Keratinocyte (primary cell): ENCODE results near the gene FAM221B. TPM values are rescaled to one million over a fixed set of nuclear protein-coding genes. Genes with fewer than 3 reads are reported as not detected.
A peak's percentile ranks its signal among the peaks of the same experiment; 100 is the strongest.

ENCODE experiments used
- DNase-seq: peaks from one replicate; pipeline ENCODE4 v3.0.0-alpha.2; 2011; ENCODE audit warnings: low read depth, missing footprints, low spot score
- FAIRE-seq: peaks from 2 replicates; lab custom pipeline; 2011; peaks lifted over from hg19 to GRCh38; lab: Jason Lieb, UNC
- H2AFZ ChIP-seq: 2 replicates; pipeline ENCODE4 v1.6.0; 2012; ENCODE audit warnings: low read length, control low read depth, inconsistent platforms; ENCODE audit not compliant: control insufficient read depth
- H3K27ac ChIP-seq: 2 replicates; pipeline ENCODE4 v1.5.1; 2011; ENCODE audit warnings: low read length; ENCODE audit not compliant: control insufficient read depth, insufficient read depth
- H3K27me3 ChIP-seq: 3 replicates; pipeline ENCODE4 v1.6.0; 2011; ENCODE audit warnings: low read length; ENCODE audit not compliant: control insufficient read depth, insufficient read depth; ENCODE audit errors: extremely low read depth
- H3K36me3 ChIP-seq, 2 experiments: 2 replicates in 1 of 2; 3 replicates in 1 of 2; pipeline ENCODE4 v1.5.1; 2011; ENCODE audit warnings: low read length in 2 of 2, mild to moderate bottlenecking in 1 of 2; ENCODE audit not compliant: control insufficient read depth in 2 of 2, insufficient read depth in 2 of 2; ENCODE audit errors: extremely low read depth in 1 of 2
- H3K4me1 ChIP-seq: 3 replicates; pipeline ENCODE4 v1.5.1; 2011; ENCODE audit warnings: low read length; ENCODE audit not compliant: control insufficient read depth, insufficient read depth; ENCODE audit errors: extremely low read depth
- H3K4me2 ChIP-seq: 3 replicates; pipeline ENCODE4 v1.6.0; 2011; ENCODE audit warnings: low read depth, low read length; ENCODE audit not compliant: control insufficient read depth, insufficient read depth; ENCODE audit errors: extremely low read depth
- H3K4me3 ChIP-seq, 3 experiments: fragments of 200-600 bp in 1 of 3; sonication (generic) in 1 of 3; 2 replicates in 2 of 3; 3 replicates in 1 of 3; pipeline ENCODE4 v1.5.1; 2011 to 2016; ENCODE audit warnings: low read length in 3 of 3, mild to moderate bottlenecking in 3 of 3, control low read depth in 2 of 3, inconsistent platforms in 1 of 3, low read depth in 1 of 3, mixed read lengths in 1 of 3, mixed run types in 1 of 3, moderate library complexity in 1 of 3; ENCODE audit not compliant: control insufficient read depth in 2 of 3, insufficient read depth in 2 of 3; ENCODE audit errors: extremely low read depth in 1 of 3
- H3K79me2 ChIP-seq: 2 replicates; pipeline ENCODE4 v1.6.0; 2012; ENCODE audit warnings: low read length; ENCODE audit not compliant: control insufficient read depth, insufficient read depth
- H3K9ac ChIP-seq: 3 replicates; pipeline ENCODE4 v1.6.0; 2011; ENCODE audit warnings: low read length; ENCODE audit not compliant: control insufficient read depth, insufficient read depth; ENCODE audit errors: extremely low read depth
- H3K9me1 ChIP-seq: 3 replicates; pipeline ENCODE4 v1.6.0; 2011; ENCODE audit warnings: low read length; ENCODE audit not compliant: control insufficient read depth, insufficient read depth; ENCODE audit errors: extremely low read depth
- H3K9me3 ChIP-seq: 2 replicates; pipeline ENCODE4 v1.5.1; 2012; ENCODE audit warnings: low read depth, low read length; ENCODE audit not compliant: control insufficient read depth
- H4K20me1 ChIP-seq: 3 replicates; pipeline ENCODE4 v1.6.0; 2011; ENCODE audit warnings: low read length; ENCODE audit not compliant: control insufficient read depth, insufficient read depth; ENCODE audit errors: extremely low read depth
- CTCF ChIP-seq, 3 experiments: IDR thresholded peaks in 1 of 3; conservative IDR thresholded peaks in 1 of 3; optimal IDR thresholded peaks in 1 of 3; 2 replicates in 2 of 3; 3 replicates in 1 of 3; pipeline versions ENCODE3 to v1.5.1; 2011; ENCODE audit warnings: low read length in 3 of 3, mild to moderate bottlenecking in 3 of 3, moderate library complexity in 2 of 3, control low read depth in 1 of 3, inconsistent platforms in 1 of 3; ENCODE audit not compliant: insufficient read depth in 2 of 3; ENCODE audit errors: extremely low read depth in 1 of 3
- EZH2 ChIP-seq: IDR thresholded peaks from one replicate; pipeline ENCODE4 v1.6.1; 2012; ENCODE audit warnings: inconsistent platforms, mild to moderate bottlenecking, low read length, moderate library complexity
- dilution Hi-C: fragments of 300-500 bp; cut with MboI; formaldehyde crosslinking; loops from one replicate; pipeline ENCODE4 v1.7.0; 2020; ENCODE audit warnings: low sequenced_read_pairs; ENCODE audit not compliant: extremely low pct_ligation_motif_present
- polyA plus RNA-seq, 5 experiments: library from polyadenylated mRNA; depleted of rRNA in 3 of 5; stranded (reverse) in 3 of 5; stranded (forward) in 1 of 5; unstranded in 1 of 5; fragments of >200 nt; gene quantifications; 1 replicate in 1 of 5; 2 replicates in 3 of 5; 3 replicates in 1 of 5; pipeline versions ENCODE4 v1.2.1 to v1.2.3, GENCODE V29; 2011 to 2012; ENCODE audit warnings: missing spikeins in 2 of 5, low read depth in 1 of 5, low replicate concordance in 1 of 5

Gene FAM221B
- polyA plus RNA-seq, 1 donor (not counting 4 experiments of a cell fraction or from before 2014, with no cell fraction given): not detected

GRCh38 chr9:35814106-35814840, 14.3 kb downstream of the FAM221B start:
- no peak for DNase-seq
- H3K36me3 ChIP-seq: no peaks in the 10 kb centered on the region
- dilution Hi-C loops: no loop called here
- H3K27ac ChIP-seq: peak overlapping the region; percentile 75
- H2AFZ ChIP-seq: peak overlapping the region; percentile 75
- no peaks in the 10 kb centered on the region for H3K79me2 ChIP-seq
- no peaks in the 10 kb centered on the region for H3K27me3 ChIP-seq
- no peaks in the 10 kb centered on the region for H3K9me1 ChIP-seq
- peak overlapping the region; percentile 82 for H3K9ac ChIP-seq
- peaks cover 18% of the 10 kb centered on the region for H3K4me1 ChIP-seq
- TF ChIP-seq CTCF (optimal IDR thresholded peaks at IDR 0.05 in 1 of 3, IDR thresholded peaks at IDR 0.05 in 1 of 3, conservative IDR thresholded peaks at IDR 0.05 in 1 of 3; ENCODE audit: extremely low read depth in 1 of 3, insufficient read depth in 2 of 3, low read length in 3 of 3): peak; percentile 27 to 48 (median 35)
- no peak for TF ChIP-seq EZH2
- peak overlapping the region; percentile 73 to 76 (median 76) for H3K4me3 ChIP-seq
- H4K20me1 ChIP-seq: no peaks in the 10 kb centered on the region
- FAIRE-seq: no peak
- peak overlapping the region; percentile 85 for H3K4me2 ChIP-seq
- H3K9me3 ChIP-seq: no peaks in the 10 kb centered on the region

GRCh38 chr9:35813434-35814105, 15.0 kb downstream of the FAM221B start:
- Histone ChIP-seq H2AFZ (no peak overlapping the region), H3K4me2 (peak overlapping the region; percentile 85), H3K27me3 (no peaks in the 10 kb centered on the region), H3K36me3 (no peaks in the 10 kb centered on the region), H3K9me1 (no peaks in the 10 kb centered on the region), H3K9ac (no peak overlapping the region), H3K4me1 (peaks cover 18% of the 10 kb centered on the region), H3K79me2 (no peaks in the 10 kb centered on the region), H3K27ac (no peak overlapping the region), H4K20me1 (no peaks in the 10 kb centered on the region), H3K9me3 (no peaks in the 10 kb centered on the region), H3K4me3 (no peak overlapping the region)
- peak; percentile 20 for FAIRE-seq
- TF ChIP-seq EZH2 (no peak), CTCF (optimal IDR thresholded peaks at IDR 0.05 in 1 of 3, IDR thresholded peaks at IDR 0.05 in 1 of 3, conservative IDR thresholded peaks at IDR 0.05 in 1 of 3; ENCODE audit: extremely low read depth in 1 of 3, insufficient read depth in 2 of 3, low read length in 3 of 3) (peak; percentile 50 to 63 (median 58))
- DNase-seq: no peak
- dilution Hi-C loops: no loop called here
